ENCODE data around the gene OSBPL5.
"Not testable (repeated sequence)": the region's sequence is repeated elsewhere in the genome, so short reads cannot be mapped to it uniquely, and the experiment has no call there.

OSBPL5 gene

DNA sequence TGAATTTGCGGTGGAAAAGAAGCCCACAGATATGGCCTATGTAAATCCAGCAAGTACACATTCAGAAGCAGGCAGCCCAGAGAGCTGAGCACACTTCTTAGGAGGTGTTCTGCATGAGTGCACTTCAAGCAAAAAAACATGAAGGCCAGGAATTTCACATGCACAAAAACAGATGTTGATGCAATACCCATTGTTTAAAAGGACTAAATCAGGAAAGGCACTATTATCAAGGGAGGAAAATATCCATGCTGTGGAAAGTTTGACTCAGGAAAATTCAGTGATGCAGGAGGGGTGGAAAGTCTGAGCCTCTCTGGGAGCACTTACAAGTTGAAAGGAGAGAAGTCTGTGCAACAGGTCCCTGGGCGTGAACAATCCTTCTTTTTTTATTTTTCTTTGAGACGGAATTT, 92.1 kb downstream of the OSBPL5 start:
- ChIA-PET POLR2A (no interaction called here), CTCF (interaction anchor here (1.4 to 1.7 kb wide), 2 partner anchors 19 to 20 kb away, joined by 3 to 7 read pairs; no protein-coding TSS in a partner anchor)
- DNase-seq (ENCODE audit: low read depth, low spot score), result no peak
- H3K4me3 ChIP-seq (ENCODE audit: low read depth, low read length), result no peak overlapping the region
- TF ChIP-seq, protein P1, sequence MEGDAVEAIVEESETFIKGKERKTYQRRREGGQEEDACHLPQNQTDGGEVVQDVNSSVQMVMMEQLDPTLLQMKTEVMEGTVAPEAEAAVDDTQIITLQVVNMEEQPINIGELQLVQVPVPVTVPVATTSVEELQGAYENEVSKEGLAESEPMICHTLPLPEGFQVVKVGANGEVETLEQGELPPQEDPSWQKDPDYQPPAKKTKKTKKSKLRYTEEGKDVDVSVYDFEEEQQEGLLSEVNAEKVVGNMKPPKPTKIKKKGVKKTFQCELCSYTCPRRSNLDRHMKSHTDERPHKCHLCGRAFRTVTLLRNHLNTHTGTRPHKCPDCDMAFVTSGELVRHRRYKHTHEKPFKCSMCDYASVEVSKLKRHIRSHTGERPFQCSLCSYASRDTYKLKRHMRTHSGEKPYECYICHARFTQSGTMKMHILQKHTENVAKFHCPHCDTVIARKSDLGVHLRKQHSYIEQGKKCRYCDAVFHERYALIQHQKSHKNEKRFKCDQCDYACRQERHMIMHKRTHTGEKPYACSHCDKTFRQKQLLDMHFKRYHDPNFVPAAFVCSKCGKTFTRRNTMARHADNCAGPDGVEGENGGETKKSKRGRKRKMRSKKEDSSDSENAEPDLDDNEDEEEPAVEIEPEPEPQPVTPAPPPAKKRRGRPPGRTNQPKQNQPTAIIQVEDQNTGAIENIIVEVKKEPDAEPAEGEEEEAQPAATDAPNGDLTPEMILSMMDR (IDR thresholded peaks at IDR 0.05; ENCODE audit: insufficient read depth, low read length, missing control alignments), result no peak

DNA sequence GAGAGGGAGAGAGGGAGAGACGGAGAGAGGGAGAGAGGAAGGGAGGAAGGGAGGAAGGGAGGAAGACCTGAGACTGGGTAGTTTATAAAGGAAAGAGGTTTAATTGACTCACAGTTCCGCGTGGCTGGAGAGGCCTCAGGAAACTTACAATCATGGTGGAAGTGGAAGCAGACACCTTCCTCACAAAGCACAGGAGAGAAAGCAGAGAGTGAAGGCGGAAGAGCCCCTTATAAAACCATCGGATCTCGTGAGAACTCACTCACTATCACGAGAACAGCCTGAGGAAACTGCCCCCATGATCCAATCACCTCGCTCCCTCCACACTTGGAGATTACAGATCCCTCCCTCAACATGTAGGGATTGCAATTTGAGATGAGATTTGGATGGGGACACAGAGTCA, 95.7 kb downstream of the OSBPL5 start:
- DNase-seq (ENCODE audit: low read depth, low spot score), result no peak
- ChIA-PET CTCF (interaction anchor here (1.6 kb wide), 1 partner anchor 22 kb away, joined by 9 read pairs; no protein-coding TSS in a partner anchor), POLR2A (no interaction called here)
- no peak overlapping the region for H3K4me3 ChIP-seq (ENCODE audit: low read depth, low read length)
- TF ChIP-seq, protein P1 (IDR thresholded peaks at IDR 0.05; ENCODE audit: insufficient read depth, low read length, missing control alignments), result no peak

DNA sequence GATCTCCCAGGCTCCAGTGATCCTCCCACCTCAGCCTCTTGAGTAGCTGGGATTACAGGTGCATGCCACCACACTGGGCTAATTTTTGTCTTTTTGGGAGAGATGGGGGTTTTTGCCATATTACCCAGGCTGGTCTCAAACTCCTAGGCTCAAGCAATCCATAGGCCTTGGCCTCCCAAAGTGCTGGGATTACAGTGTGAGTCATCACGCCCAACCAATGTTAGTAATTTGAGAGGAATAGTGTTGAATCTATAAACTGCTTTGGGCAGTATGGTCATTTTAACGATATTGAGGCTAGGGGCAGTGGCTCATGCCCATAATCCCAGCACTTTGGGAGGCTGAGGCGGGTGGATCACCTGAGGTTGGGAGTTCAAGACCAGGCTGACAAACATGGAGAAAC, 98.8 kb downstream of the OSBPL5 start:
- POLR2A ChIA-PET; DNase-seq (ENCODE audit: low read depth, low spot score); H3K4me3 ChIP-seq (ENCODE audit: low read depth, low read length): not testable (repeated sequence)
- CTCF ChIA-PET, result interaction anchor here (1.7 kb wide), 1 partner anchor 25 kb away, joined by 8 read pairs; no protein-coding TSS in a partner anchor

- DNase-seq (ENCODE audit: low read depth, low spot score); POLR2A ChIA-PET; H3K4me3 ChIP-seq (ENCODE audit: low read depth, low read length): not testable (repeated sequence)
- CTCF ChIA-PET, result interaction anchor here (1.7 kb wide), 1 partner anchor 26 kb away, joined by 8 read pairs; no protein-coding TSS in a partner anchor
Observed at GRCh38 chr11:3064709-3065108, 100.4 kb downstream of the OSBPL5 start.

DNA sequence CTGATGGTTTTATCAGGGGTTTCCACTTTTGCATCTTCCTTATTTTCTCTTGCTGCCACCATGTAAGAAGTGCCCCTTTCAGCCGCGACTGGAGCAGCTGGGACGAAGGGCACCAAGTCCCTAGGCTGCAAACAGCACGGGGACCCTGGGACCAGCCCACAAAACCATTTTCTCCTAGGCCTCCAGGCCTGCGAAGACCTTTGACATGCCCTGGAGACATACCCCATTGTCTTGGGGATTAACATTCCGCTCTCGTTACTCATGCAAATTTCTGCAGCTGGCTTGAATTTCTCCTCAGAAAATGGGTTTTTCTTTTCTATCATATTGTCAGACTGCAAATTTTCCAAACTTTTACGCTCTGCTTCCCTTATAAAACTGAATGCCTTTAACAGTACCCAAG, 101.2 kb downstream of the OSBPL5 start:
- DNase-seq (ENCODE audit: low read depth, low spot score); H3K4me3 ChIP-seq (ENCODE audit: low read depth, low read length); CTCF ChIA-PET; POLR2A ChIA-PET: not testable (repeated sequence)

GRCh38 chr11:3063432-3063831, 101.7 kb downstream of the OSBPL5 start:
- H3K4me3 ChIP-seq (ENCODE audit: low read depth, low read length); POLR2A ChIA-PET; DNase-seq (ENCODE audit: low read depth, low spot score): not testable (repeated sequence)
- CTCF ChIA-PET, result interaction anchor here (0.7 kb wide), 1 partner anchor 29 kb away, joined by 3 read pairs; no protein-coding TSS in a partner anchor

DNA sequence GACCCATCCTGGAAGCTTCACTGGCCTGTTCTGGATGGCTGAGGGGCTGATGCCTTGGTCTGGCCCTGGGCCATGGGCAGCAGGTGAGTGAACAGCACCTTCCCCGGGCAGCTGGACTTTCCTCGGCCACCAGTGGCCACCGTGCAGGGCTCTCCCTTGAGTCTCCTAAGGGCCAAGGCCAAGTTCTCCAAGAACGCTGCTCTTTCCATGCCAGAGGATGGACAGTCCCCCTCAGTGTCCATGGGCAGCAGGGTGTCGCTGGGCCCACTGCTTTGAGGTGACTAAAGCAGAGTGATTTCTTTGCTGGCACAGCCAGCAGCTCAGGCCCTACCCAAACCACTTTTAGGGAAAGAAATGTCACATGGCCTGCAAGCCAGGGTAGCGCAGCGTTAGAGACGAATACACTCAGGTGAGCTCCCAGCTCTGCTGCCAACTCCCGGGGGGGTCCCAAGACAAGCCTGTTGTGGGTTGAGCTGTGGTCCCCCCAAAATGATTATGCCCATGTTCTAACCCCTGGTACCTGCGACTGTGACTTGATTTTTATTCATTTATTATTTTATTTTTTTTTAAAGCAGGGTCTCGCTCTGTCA, 104.6 kb downstream of the OSBPL5 start:
- ChIA-PET POLR2A (interaction anchor here (0.6 kb wide), 1 partner anchor 770 kb away, joined by 3 read pairs; no protein-coding TSS in a partner anchor), CTCF (interaction anchor here (0.9 kb wide), 1 partner anchor 35 kb away, joined by 3 read pairs; no protein-coding TSS in a partner anchor)
- DNase-seq (ENCODE audit: low read depth, low spot score), result no peak
- H3K4me3 ChIP-seq (ENCODE audit: low read depth, low read length), result no peak overlapping the region
- TF ChIP-seq, protein P1 (IDR thresholded peaks at IDR 0.05; ENCODE audit: insufficient read depth, low read length, missing control alignments), result no peak

DNA sequence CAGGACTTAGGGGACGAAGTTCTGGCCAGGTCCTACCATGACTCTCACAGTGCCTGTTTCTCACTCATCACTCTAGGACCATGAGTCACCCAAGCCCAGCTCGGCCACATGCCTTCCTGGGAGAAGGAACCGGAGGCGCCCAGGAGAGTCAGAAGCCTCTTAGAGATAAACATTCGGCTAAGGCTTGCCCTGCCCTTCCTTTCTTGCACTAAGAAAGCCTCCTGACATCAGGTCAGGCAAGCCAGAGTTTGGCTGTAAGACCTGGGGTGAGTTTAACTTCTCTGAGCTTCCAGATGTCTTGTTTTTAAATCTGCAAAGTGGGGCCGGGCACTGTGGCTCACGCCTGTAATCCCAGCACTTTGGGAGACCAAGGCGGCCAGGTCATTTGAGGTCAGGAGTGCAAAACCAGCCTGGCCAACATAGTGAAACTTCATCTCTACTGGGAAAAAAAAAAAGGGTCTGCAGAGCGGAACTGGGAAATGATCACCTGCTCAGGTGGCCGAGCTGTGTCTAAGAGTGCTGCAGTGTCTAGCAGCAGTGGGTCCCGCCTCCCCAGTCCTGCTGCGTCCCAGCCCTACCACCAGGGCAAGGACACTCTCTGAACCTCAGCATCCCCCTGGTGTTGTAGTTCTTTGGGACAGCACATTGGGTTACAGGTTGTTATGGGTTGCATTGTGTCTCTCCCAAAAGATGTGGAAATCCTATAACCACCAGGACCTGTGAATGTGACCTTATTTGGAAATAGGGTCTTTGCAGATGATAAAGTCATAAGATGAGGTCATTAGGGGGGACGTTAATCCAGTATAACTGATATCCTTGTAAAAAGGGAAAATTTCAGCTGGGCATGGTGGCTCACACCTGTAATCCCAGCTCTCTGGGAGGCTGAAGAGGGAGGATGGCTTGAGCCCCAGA, 106.1 kb downstream of the OSBPL5 start:
- DNase-seq (ENCODE audit: low read depth, low spot score), result peak; percentile 45
- ChIA-PET CTCF (interaction anchor here (1.0 to 2.0 kb wide), 4 partner anchors 14 to 32 kb away, joined by 4 to 8 read pairs (median 5); no protein-coding TSS in a partner anchor), POLR2A (interaction anchor here (2.0 kb wide), 1 partner anchor 65 kb away, joined by 8 read pairs; no protein-coding TSS in a partner anchor)
- TF ChIP-seq, protein P1 (IDR thresholded peaks at IDR 0.05; ENCODE audit: insufficient read depth, low read length, missing control alignments), result no peak
- H3K4me3 ChIP-seq (ENCODE audit: low read depth, low read length), result no peak overlapping the region
